ENCODE results near the gene PCSK4.

PCSK4 gene

GRCh38 chr19:1435378-1435989, 54.7 kb downstream of the PCSK4 start:
- no peak for DNase-seq

- no peak for DNase-seq
Measured at GRCh38 chr19:1434577-1435060, 55.5 kb downstream of the PCSK4 start.

- no peak for DNase-seq
Measured at GRCh38 chr19:1434040-1434366, 56.1 kb downstream of the PCSK4 start.

GRCh38 chr19:1433119-1434039, 56.8 kb downstream of the PCSK4 start:
- no peak for DNase-seq

GRCh38 chr19:1432507-1432887, 57.7 kb downstream of the PCSK4 start:
- no peak for DNase-seq

GRCh38 chr19:1431759-1432506, 58.2 kb downstream of the PCSK4 start:
- DNase-seq = no peak
